NCI-H146 treated with DMSO at 0.1 percent for 48 hours (cell line): ENCODE results near the gene STK32B.
"Not testable (repeated sequence)": the region's sequence is repeated elsewhere in the genome, so short reads cannot be mapped to it uniquely, and the experiment has no call there.

Source experiments
- DNase-seq: peaks from one replicate; lab custom pipeline; 2025; ENCODE audit not compliant: unreplicated experiment; lab: John Stamatoyannopoulos, UW

The STK32B gene

GRCh38 chr4:5066101-5066500 is 14.8 kb downstream of the STK32B start:
- no peak for DNase-seq

GRCh38 chr4:5066968-5067367 is 15.7 kb downstream of the STK32B start:
- DNase-seq, result not testable (repeated sequence)

- DNase-seq, result no peak
Measured at GRCh38 chr4:5067908-5068307, 16.6 kb downstream of the STK32B start.

- no peak for DNase-seq
Measured at GRCh38 chr4:5069901-5070300, 18.6 kb downstream of the STK32B start.

- DNase-seq, result no peak
Measured at GRCh38 chr4:5072948-5073347, 21.7 kb downstream of the STK32B start.

GRCh38 chr4:5078009-5078408 is 26.7 kb downstream of the STK32B start:
- no peak for DNase-seq

- DNase-seq, result no peak
Measured at GRCh38 chr4:5079581-5079980, 28.3 kb downstream of the STK32B start.

- no peak for DNase-seq
Measured at GRCh38 chr4:5081441-5081999, 30.2 kb downstream of the STK32B start.

- DNase-seq, result no peak
Measured at GRCh38 chr4:5082376-5082775, 31.1 kb downstream of the STK32B start.

- DNase-seq, result no peak
Measured at GRCh38 chr4:5084911-5085475, 33.7 kb downstream of the STK32B start.

GRCh38 chr4:5086535-5086934 is 35.3 kb downstream of the STK32B start:
- no peak for DNase-seq

- no peak for DNase-seq
Measured at GRCh38 chr4:5096261-5096660, 45.0 kb downstream of the STK32B start.

GRCh38 chr4:5098176-5098575 is 46.9 kb downstream of the STK32B start:
- DNase-seq, result no peak

GRCh38 chr4:5100336-5100735 is 49.1 kb downstream of the STK32B start:
- DNase-seq, result no peak

- DNase-seq, result no peak
Measured at GRCh38 chr4:5100986-5101385, 49.7 kb downstream of the STK32B start.

- DNase-seq, result no peak
Measured at GRCh38 chr4:5101571-5101970, 50.3 kb downstream of the STK32B start.

GRCh38 chr4:5110901-5111300 is 59.6 kb downstream of the STK32B start:
- DNase-seq, result no peak

GRCh38 chr4:5112333-5113095 is 61.2 kb downstream of the STK32B start:
- DNase-seq, result no peak

- DNase-seq, result no peak
Measured at GRCh38 chr4:5114950-5115349, 63.7 kb downstream of the STK32B start.

- DNase-seq, result no peak
Measured at GRCh38 chr4:5118091-5118786, 67.0 kb downstream of the STK32B start.

- no peak for DNase-seq
Measured at GRCh38 chr4:5118994-5119835, 67.9 kb downstream of the STK32B start.
